ENCODE data around the gene SGK1.

The SGK1 gene

DNA sequence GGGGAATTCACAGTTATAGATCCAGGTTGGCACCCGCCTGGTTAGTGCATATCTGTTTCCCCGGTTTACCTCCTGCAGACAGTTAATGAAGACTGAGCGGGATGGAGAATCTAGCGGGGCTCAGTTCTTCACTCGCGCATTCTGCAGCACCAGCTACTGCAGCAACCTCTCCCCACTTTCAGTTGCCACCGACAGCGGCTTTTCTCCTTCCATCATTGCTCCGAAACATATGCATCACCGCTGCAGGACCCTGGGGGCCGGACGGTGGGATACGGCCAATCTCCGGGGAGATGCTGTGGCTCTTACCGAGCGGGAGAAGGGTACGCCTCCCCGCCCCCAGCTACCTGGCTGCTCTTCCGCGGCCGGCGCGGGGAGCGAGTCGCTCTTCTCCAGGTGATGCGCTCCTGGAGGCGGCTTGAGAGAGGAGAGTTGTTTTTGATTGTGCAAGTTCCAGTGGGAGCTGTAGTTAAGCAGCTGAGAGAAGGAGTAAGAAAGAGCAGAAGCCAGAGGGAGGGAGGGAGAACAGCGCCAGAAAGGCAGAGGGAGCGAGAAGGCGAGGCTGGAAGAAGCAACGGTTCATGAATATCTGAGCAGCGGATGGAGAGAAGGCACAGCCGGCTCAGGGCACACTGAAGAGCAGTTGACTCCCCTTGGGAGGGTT is at the start of gene SGK1:
TSS of gene SGK1 (minus strand) at position 642 of the 661 bp plus-strand sequence. CDS start 652 bp downstream, outside the sequence.
- DNase-seq (ENCODE audit: low read depth), result no peak
- TF ChIP-seq, protein P1, sequence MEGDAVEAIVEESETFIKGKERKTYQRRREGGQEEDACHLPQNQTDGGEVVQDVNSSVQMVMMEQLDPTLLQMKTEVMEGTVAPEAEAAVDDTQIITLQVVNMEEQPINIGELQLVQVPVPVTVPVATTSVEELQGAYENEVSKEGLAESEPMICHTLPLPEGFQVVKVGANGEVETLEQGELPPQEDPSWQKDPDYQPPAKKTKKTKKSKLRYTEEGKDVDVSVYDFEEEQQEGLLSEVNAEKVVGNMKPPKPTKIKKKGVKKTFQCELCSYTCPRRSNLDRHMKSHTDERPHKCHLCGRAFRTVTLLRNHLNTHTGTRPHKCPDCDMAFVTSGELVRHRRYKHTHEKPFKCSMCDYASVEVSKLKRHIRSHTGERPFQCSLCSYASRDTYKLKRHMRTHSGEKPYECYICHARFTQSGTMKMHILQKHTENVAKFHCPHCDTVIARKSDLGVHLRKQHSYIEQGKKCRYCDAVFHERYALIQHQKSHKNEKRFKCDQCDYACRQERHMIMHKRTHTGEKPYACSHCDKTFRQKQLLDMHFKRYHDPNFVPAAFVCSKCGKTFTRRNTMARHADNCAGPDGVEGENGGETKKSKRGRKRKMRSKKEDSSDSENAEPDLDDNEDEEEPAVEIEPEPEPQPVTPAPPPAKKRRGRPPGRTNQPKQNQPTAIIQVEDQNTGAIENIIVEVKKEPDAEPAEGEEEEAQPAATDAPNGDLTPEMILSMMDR (IDR thresholded peaks at IDR 0.05; ENCODE audit: insufficient read depth, low read depth, low read length, missing control alignments), result no peak
- H3K4me3 ChIP-seq (ENCODE audit: low read depth, low read length), result peak within 1 kb of the TSS; percentile 38

DNA sequence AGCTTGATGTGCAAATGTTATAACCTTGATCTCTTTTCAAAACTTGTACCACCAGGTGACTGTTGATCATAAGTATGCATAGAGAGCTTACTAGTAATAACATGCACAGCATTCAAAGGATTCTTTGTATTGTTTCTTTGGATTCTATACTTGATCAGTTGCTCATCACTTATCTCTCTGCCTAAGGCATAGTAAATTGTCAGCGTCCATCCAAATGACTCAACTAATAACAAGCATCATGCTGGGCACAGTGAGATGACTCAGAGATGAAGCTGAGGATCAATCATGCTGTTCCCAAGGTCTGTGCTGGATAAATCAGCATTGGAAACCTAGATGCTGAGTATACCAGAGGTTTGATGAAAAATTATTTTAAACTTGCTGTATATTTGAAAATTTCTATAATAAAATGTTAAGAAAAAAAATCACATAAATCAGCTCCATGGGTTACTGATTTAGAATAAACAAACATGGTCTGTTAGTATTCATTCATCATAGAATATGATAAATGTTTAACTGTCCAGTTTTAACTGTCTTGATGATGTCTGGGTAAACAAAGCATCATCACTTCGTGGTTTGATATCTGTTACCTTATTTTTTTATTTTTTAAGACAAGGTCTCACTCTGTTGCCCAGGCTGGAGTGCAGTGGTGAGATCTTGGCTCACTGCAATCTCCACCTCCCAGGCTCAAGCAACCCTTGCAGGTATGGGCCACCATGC is 45.6 kb upstream of the SGK1 start:
- no peak for DNase-seq (ENCODE audit: low read depth)
- TF ChIP-seq, protein P1 (IDR thresholded peaks at IDR 0.05; ENCODE audit: insufficient read depth, low read depth, low read length, missing control alignments), result no peak
- H3K4me3 ChIP-seq (ENCODE audit: low read depth, low read length), result no peak overlapping the region

DNA sequence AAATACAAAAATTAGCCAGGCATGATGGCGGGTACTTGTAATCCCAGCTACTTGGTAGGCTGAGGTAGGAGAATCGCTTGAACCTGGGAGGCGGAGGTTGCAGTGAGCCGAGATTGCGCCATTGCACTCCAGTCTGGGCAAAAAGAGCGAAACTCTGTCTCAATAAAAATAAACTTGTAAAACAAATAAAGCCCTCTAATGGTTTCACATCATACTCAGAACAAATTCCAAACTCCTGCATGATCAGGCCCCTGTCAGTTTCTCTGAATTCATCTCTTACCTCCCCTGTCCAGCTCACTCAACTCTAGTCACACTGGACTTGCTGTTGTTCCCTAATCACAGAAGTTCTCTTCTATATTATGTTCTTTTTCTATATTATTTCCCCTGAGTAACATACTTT is 43.1 kb upstream of the SGK1 start:
- DNase-seq (ENCODE audit: low read depth), result no peak
- no peak overlapping the region for H3K4me3 ChIP-seq (ENCODE audit: low read depth, low read length)
- TF ChIP-seq, protein P1 (IDR thresholded peaks at IDR 0.05; ENCODE audit: insufficient read depth, low read depth, low read length, missing control alignments), result no peak

DNA sequence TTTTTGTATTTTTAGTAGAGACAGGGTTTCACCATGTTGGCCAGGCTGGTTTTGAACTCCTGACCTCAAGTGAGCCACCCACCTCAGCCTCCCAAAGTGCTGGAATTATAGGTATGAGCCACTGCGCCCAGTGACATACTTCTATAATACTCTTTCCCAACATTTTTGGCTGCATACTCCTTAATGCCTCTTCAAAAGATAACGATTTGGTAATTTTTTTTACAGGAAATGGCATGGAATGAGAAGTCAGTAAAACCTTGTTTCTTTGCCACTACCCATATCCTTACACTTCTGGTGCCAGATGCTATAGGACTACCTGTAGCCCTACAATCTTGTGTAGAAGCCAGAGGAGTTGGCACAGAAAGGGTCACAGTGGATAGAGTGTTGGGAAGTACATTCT is 41.4 kb upstream of the SGK1 start:
- TF ChIP-seq, protein P1 (IDR thresholded peaks at IDR 0.05; ENCODE audit: insufficient read depth, low read depth, low read length, missing control alignments), result no peak
- DNase-seq (ENCODE audit: low read depth), result no peak
- no peak overlapping the region for H3K4me3 ChIP-seq (ENCODE audit: low read depth, low read length)

DNA sequence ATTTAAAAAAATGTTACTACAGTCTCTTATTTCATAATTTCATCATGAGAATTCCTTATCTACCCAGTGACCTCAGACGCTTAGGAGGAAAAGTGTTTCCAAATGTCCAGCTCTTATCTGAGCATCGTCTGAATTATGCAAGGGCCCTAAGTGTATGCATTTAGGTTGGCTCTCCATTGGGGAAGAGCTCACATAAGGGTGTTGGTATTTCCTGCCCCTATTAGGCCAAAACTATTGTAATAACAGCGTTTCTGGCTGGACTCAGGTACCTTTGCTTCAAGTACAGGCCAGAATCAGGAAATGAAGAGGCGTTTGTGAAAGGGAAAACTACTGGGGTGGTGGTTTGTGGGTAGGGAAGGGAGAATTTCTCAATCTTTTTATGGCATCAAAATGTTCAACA is 40.4 kb upstream of the SGK1 start:
- no peak for DNase-seq (ENCODE audit: low read depth)
- TF ChIP-seq, protein P1 (IDR thresholded peaks at IDR 0.05; ENCODE audit: insufficient read depth, low read depth, low read length, missing control alignments), result no peak
- no peak overlapping the region for H3K4me3 ChIP-seq (ENCODE audit: low read depth, low read length)

DNA sequence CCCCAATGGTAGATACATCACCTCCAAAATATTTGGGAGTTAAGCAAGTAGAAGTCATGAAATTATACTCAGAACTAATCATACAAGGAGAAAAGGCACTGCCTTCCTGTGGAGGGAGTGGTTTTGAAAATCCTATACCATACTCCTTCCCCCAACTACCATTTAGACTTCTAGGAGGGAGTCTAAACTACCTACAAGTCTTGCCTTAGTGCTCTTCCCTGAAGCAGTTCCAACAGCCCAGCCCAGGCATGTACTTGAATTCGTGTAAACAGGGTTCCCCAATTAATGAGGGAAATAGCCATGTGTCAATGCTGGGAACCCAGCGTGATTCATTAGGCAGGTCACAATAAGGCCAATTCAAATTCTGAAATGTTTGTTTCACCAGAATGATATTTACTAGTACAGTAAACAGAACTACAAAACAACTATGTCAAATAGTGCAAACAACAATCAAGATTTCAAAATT is 39.1 kb upstream of the SGK1 start:
- DNase-seq (ENCODE audit: low read depth), result no peak
- H3K4me3 ChIP-seq (ENCODE audit: low read depth, low read length), result no peak overlapping the region
- TF ChIP-seq, protein P1 (IDR thresholded peaks at IDR 0.05; ENCODE audit: insufficient read depth, low read depth, low read length, missing control alignments), result no peak

All from GM12865 (cell line).